HepG2 (cell line): ENCODE data around the gene OVOL2. TPM values are rescaled to one million over a fixed set of nuclear protein-coding genes. Genes with fewer than 3 reads are reported as not detected.

Experiments used
- ATAC-seq: fragments of 200-7000 bp; cut with Tn5 transposase; 3 replicates; pipeline ENCODE4 v1.9.1; 2020; ENCODE audit warnings: mild to moderate bottlenecking, moderate library complexity
- BruUV-seq: library from RNA; stranded (reverse); fragments of 400-500 nt; replicated peaks from 2 replicates; lab custom pipeline; 2021; lab: Mats Ljungman, UMichigan
- CTCF ChIA-PET: fragments of 300-600 bp; formaldehyde crosslinking; extraction: SDS; loops from one replicate; lab custom pipeline; 2021; ENCODE audit warnings: low total read pairs, inconsistent platforms, low intra/inter-chr PET ratio; lab: Yijun Ruan, JAX
- POLR2A ChIA-PET: fragments of 350-600 bp; sonication (Branson Sonifier 250); formaldehyde crosslinking; loops from one replicate; lab custom pipeline; 2020; ENCODE audit warnings: antibody characterized with exemption, inconsistent platforms; lab: Yijun Ruan, JAX
- DNase-seq: peaks from one replicate; pipeline ENCODE4 v3.0.0-alpha.2; 2015; ENCODE audit warnings: low spot score
- FAIRE-seq: peaks from 3 replicates; lab custom pipeline; 2011; peaks lifted over from hg19 to GRCh38; lab: Jason Lieb, UNC
- H2AFZ ChIP-seq: one replicate; pipeline ENCODE4 v1.6.1; 2011; ENCODE audit warnings: low read length, inconsistent platforms
- H3K27ac ChIP-seq: fragments of 300-600 bp; 3 replicates; pipeline ENCODE4 v1.8.0; 2011; ENCODE audit warnings: mixed run types, mild to moderate bottlenecking, mixed read lengths, low read length, inconsistent platforms; ENCODE audit not compliant: insufficient read depth; ENCODE audit errors: extremely low read length
- H3K27me3 ChIP-seq, 2 experiments: fragments of 200-600 bp in 1 of 2; 2 replicates in 1 of 2; 3 replicates in 1 of 2; pipeline versions ENCODE4 v1.6.0 to v1.8.0; 2011; ENCODE audit warnings: low read length in 2 of 2, mild to moderate bottlenecking in 2 of 2, moderate library complexity in 2 of 2, inconsistent platforms in 1 of 2; ENCODE audit not compliant: insufficient read depth in 2 of 2, control insufficient read depth in 1 of 2
- H3K36me3 ChIP-seq, 2 experiments: fragments of 200-600 bp in 1 of 2; replicated peaks in 1 of 2; 2 replicates in 1 of 2; 3 replicates in 1 of 2; pipeline versions ENCODE4 v1.5.1 to v1.8.0; 2011; ENCODE audit warnings: low read length in 2 of 2, inconsistent platforms in 1 of 2; ENCODE audit not compliant: insufficient read depth in 2 of 2, control insufficient read depth in 1 of 2
- H3K4me1 ChIP-seq: 2 replicates; pipeline ENCODE4 v1.5.1; 2012; ENCODE audit warnings: low read length, inconsistent platforms; ENCODE audit not compliant: insufficient read depth
- H3K4me2 ChIP-seq: 2 replicates; pipeline ENCODE4 v1.6.0; 2011; ENCODE audit warnings: low read depth, low read length, inconsistent platforms
- H3K4me3 ChIP-seq, 3 experiments: fragments of 200-600 bp in 1 of 3; sonication (generic), shearing (Covaris generic) in 1 of 3; replicated peaks in 1 of 3; 2 replicates each; pipeline ENCODE4 v1.5.1; 2011 to 2016; ENCODE audit warnings: low read length in 3 of 3, inconsistent platforms in 2 of 3, low read depth in 2 of 3, mild to moderate bottlenecking in 2 of 3, control low read depth in 1 of 3, mixed read lengths in 1 of 3; ENCODE audit not compliant: insufficient read depth in 1 of 3
- H3K79me2 ChIP-seq: one replicate; pipeline ENCODE4 v1.6.1; 2011; ENCODE audit warnings: low read length, inconsistent platforms; ENCODE audit not compliant: insufficient read depth
- H3K9ac ChIP-seq: 2 replicates; pipeline ENCODE4 v1.6.0; 2011; ENCODE audit warnings: mild to moderate bottlenecking, low read depth, low read length, inconsistent platforms; ENCODE audit not compliant: insufficient read depth
- H3K9me3 ChIP-seq: 2 replicates; pipeline ENCODE4 v1.5.1; 2012; ENCODE audit warnings: mild to moderate bottlenecking, low read length
- H4K20me1 ChIP-seq: 2 replicates; pipeline ENCODE4 v1.6.0; 2011; ENCODE audit warnings: inconsistent platforms, mild to moderate bottlenecking, low read length, moderate library complexity; ENCODE audit not compliant: insufficient read depth
- AKAP8 ChIP-seq: sonication (generic); formaldehyde crosslinking; IDR thresholded peaks from 2 replicates; pipeline ENCODE4 v1.5.1; 2020; ENCODE audit warnings: mild to moderate bottlenecking, missing genetic modification reagents
- CTCF ChIP-seq: sonication (generic); formaldehyde crosslinking; IDR thresholded peaks from 2 replicates; pipeline ENCODE4 v1.5.0; 2020; ENCODE audit warnings: mild to moderate bottlenecking, missing genetic modification reagents, moderate library complexity
- ISL2 ChIP-seq: sonication (generic); formaldehyde crosslinking; IDR thresholded peaks from 2 replicates; pipeline ENCODE4 v1.5.0; 2020; ENCODE audit warnings: missing genetic modification reagents
- PHB2 ChIP-seq: fragments of 450-650 bp; IDR thresholded peaks from 2 replicates; pipeline ENCODE4 v1.6.1; 2018; ENCODE audit not compliant: partially characterized antibody
- RBFOX2 ChIP-seq: fragments of 200-400 bp; formaldehyde crosslinking; IDR thresholded peaks from 2 replicates; pipeline ENCODE4 v1.6.1; 2017; ENCODE audit warnings: low read depth, mild to moderate bottlenecking, low read length
- STAG1 ChIP-seq: sonication (generic); formaldehyde crosslinking; IDR thresholded peaks from 2 replicates; pipeline ENCODE4 v1.4.0; 2020; ENCODE audit warnings: missing genetic modification reagents
- SYNCRIP ChIP-seq: fragments of 200-400 bp; formaldehyde crosslinking; IDR thresholded peaks from 2 replicates; pipeline ENCODE4 v1.6.1; 2018; ENCODE audit warnings: mild to moderate bottlenecking, low read depth, low read length; ENCODE audit not compliant: insufficient read depth
- ZNF3 ChIP-seq: IDR thresholded peaks from 2 replicates; pipeline ENCODE4 v1.7.0; 2017; ENCODE audit warnings: inconsistent platforms
- ZNF33A ChIP-seq: sonication (generic); formaldehyde crosslinking; IDR thresholded peaks from 2 replicates; pipeline ENCODE4 v1.5.1; 2020; ENCODE audit warnings: missing genetic modification reagents, mild to moderate bottlenecking, moderate library complexity, borderline replicate concordance
- ZNF510 ChIP-seq: sonication (generic); formaldehyde crosslinking; IDR thresholded peaks from 2 replicates; pipeline ENCODE4 v1.4.0; 2020; ENCODE audit warnings: low read depth, mild to moderate bottlenecking, missing genetic modification reagents
- ZNF709 ChIP-seq: sonication (generic); formaldehyde crosslinking; IDR thresholded peaks from 2 replicates; pipeline ENCODE4 v1.5.0; 2020; ENCODE audit warnings: mild to moderate bottlenecking, missing genetic modification reagents
- WGBS: methylation state at CpG from one replicate; pipeline ENCODE4 v1.1.6; 2017; ENCODE audit warnings: low lambda C conversion rate; 5-methylcytosine and 5-hydroxymethylcytosine counted together
- in situ Hi-C: cut with HindIII; loops from 2 replicates; pipeline ENCODE4 v1.10.0; 2017; ENCODE audit warnings: low pct_unique_long_range_greater_than_20kb; ENCODE audit not compliant: extremely low pct_ligation_motif_present
- intact Hi-C: fragments of 100-400 bp; cut with micrococcal nuclease; formaldehyde crosslinking; loops from one replicate; pipeline ENCODE4 v1.10.0; 2022; ENCODE audit not compliant: unreplicated experiment
- polyA plus RNA-seq, 8 experiments: library from polyadenylated mRNA; depleted of rRNA in 3 of 8; stranded (reverse) in 7 of 8; unstranded in 1 of 8; fragments of >200 nt; fragmentation: Illumina TruSeq in 4 of 8; extraction: Trizol in 4 of 8; gene quantifications; 2 replicates each; pipeline versions ENCODE4 v1.2.1 to v1.2.3, GENCODE V29; 2011 to 2016; ENCODE audit warnings: low read depth in 4 of 8, missing spikeins in 1 of 8, mixed read lengths in 1 of 8; ENCODE audit not compliant: insufficient read depth in 1 of 8
- total RNA-seq, 5 experiments: library from RNA; depleted of rRNA; stranded (reverse); fragments of >200 nt; fragmentation: Illumina TruSeq; extraction: Trizol; gene quantifications; 2 replicates each; pipeline ENCODE4 v1.2.3, GENCODE V29; 2016; ENCODE audit warnings: low read depth in 1 of 5
- TF ChIP-seq, protein P1 (sequence below): sonication (generic); formaldehyde crosslinking; IDR thresholded peaks from 2 replicates; pipeline ENCODE4 v1.4.0; 2020; ENCODE audit warnings: missing genetic modification reagents, mild to moderate bottlenecking, borderline replicate concordance
- TF ChIP-seq, protein P2 (sequence below): IDR thresholded peaks from 2 replicates; pipeline ENCODE4 v1.6.1; 2016; ENCODE audit warnings: missing compliant biosample characterization, missing genetic modification reagents, borderline replicate concordance
- TF ChIP-seq, protein P3 (sequence below): sonication (generic); formaldehyde crosslinking; IDR thresholded peaks from 2 replicates; pipeline ENCODE4 v1.8.0; 2022; ENCODE audit warnings: missing genetic modification reagents, mild to moderate bottlenecking, borderline replicate concordance

The OVOL2 gene
- total and polyA plus RNA-seq, 2 of the 13 experiments (the other 11 are each of a cell fraction or from before 2014, with no cell fraction given): 0.20 to 0.31 TPM

- 38% methylated on average over 13 of the region's 13 CpGs for WGBS
- ATAC-seq (no peak), FAIRE-seq (no peak), DNase-seq (peak; percentile 35)
- ChIA-PET CTCF (interaction anchor here (1.1 to 1.8 kb wide), 4 partner anchors 10 to 562 kb away, joined by 3 to 8 read pairs (median 4); no protein-coding TSS in a partner anchor), POLR2A (no interaction called here)
- Histone ChIP-seq H3K36me3 (no peaks in the 10 kb centered on the region), H3K4me1 (no peaks in the 10 kb centered on the region), H4K20me1 (no peaks in the 10 kb centered on the region), H3K4me2 (no peak overlapping the region), H3K9ac (no peak overlapping the region), H3K27me3 (peaks cover 2 to 15% of the 10 kb centered on the region in 2 experiments; a peak in 4 of 5 replicates), H3K79me2 (no peaks in the 10 kb centered on the region), H3K9me3 (no peaks in the 10 kb centered on the region), H2AFZ (no peak overlapping the region), H3K4me3 (no peak overlapping the region), H3K27ac (no peak overlapping the region)
- intact Hi-C loops: loop anchor here (1.0 kb wide), 1 partner anchor 210 kb away; no protein-coding TSS in a partner anchor
- BruUV-seq: no TSS peak
- in situ Hi-C loops: loop anchor here (25.0 kb wide), 1 partner anchor 196 kb away; no protein-coding TSS in a partner anchor
- peak; percentile 16; the same call in 1 of the 2 replicates for TF ChIP-seq CTCF
- no peak for TF ChIP-seq ISL2 (CRISPR knock-in tag)
- TF ChIP-seq, protein P1, sequence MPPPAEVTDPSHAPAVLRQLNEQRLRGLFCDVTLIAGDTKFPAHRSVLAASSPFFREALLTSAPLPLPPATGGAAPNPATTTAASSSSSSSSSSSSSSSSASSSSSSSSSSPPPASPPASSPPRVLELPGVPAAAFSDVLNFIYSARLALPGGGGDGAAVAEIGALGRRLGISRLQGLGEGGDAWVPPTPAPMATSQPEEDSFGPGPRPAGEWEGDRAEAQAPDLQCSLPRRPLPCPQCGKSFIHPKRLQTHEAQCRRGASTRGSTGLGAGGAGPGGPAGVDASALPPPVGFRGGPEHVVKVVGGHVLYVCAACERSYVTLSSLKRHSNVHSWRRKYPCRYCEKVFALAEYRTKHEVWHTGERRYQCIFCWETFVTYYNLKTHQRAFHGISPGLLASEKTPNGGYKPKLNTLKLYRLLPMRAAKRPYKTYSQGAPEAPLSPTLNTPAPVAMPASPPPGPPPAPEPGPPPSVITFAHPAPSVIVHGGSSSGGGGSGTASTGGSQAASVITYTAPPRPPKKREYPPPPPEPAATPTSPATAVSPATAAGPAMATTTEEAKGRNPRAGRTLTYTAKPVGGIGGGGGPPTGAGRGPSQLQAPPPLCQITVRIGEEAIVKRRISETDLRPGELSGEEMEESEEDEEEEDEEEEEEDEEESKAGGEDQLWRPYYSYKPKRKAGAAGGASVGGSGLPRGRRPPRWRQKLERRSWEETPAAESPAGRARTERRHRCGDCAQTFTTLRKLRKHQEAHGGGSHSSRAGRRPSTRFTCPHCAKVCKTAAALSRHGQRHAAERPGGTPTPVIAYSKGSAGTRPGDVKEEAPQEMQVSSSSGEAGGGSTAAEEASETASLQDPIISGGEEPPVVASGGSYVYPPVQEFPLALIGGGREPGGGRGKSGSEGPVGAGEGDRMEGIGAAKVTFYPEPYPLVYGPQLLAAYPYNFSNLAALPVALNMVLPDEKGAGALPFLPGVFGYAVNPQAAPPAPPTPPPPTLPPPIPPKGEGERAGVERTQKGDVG (CRISPR knock-in tag): no peak
- no peak for TF ChIP-seq AKAP8
- no peak for TF ChIP-seq SYNCRIP
- no peak for TF ChIP-seq ZNF510 (CRISPR knock-in tag)
- TF ChIP-seq, protein P2, sequence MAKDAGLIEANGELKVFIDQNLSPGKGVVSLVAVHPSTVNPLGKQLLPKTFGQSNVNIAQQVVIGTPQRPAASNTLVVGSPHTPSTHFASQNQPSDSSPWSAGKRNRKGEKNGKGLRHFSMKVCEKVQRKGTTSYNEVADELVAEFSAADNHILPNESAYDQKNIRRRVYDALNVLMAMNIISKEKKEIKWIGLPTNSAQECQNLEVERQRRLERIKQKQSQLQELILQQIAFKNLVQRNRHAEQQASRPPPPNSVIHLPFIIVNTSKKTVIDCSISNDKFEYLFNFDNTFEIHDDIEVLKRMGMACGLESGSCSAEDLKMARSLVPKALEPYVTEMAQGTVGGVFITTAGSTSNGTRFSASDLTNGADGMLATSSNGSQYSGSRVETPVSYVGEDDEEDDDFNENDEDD (CRISPR knock-in tag): no peak
- no peak for TF ChIP-seq ZNF33A
- TF ChIP-seq, protein P3, sequence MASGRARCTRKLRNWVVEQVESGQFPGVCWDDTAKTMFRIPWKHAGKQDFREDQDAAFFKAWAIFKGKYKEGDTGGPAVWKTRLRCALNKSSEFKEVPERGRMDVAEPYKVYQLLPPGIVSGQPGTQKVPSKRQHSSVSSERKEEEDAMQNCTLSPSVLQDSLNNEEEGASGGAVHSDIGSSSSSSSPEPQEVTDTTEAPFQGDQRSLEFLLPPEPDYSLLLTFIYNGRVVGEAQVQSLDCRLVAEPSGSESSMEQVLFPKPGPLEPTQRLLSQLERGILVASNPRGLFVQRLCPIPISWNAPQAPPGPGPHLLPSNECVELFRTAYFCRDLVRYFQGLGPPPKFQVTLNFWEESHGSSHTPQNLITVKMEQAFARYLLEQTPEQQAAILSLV (CRISPR knock-in tag): no peak
- TF ChIP-seq PHB2: no peak
- TF ChIP-seq ZNF709 (CRISPR knock-in tag): no peak
- TF ChIP-seq ZNF3 (CRISPR knock-in tag): no peak
- TF ChIP-seq STAG1: peak; percentile 16; the same call in 1 of the 2 replicates
- no peak for TF ChIP-seq RBFOX2
Measured at GRCh38 chr20:18066421-18067333, 9.0 kb upstream of the OVOL2 start.
